ENCODE results near the gene MAP3K6. TPM values are rescaled to one million over a fixed set of nuclear protein-coding genes. Genes with fewer than 3 reads are reported as not detected.
A peak's percentile ranks its signal among the peaks of the same experiment; 100 is the strongest.

The MAP3K6 gene
- total RNA-seq, 2 experiments from 2014 or later: 8.3 to 9.5 TPM

- Mint-ChIP-seq H3K36me3 (ENCODE audit: low read depth) (peaks cover 22% of the 10 kb centered on the region), H3K4me1 (ENCODE audit: low read depth) (peaks cover 35% of the 10 kb centered on the region), H3K27ac (no peak overlapping the region), H3K4me3 (no peak overlapping the region), H3K9me3 (no peaks in the 10 kb centered on the region), H3K27me3 (no peaks in the 10 kb centered on the region)
- POLR2A ChIA-PET: interaction anchor here (0.9 to 4.3 kb wide), 2 partner anchors 11 to 35 kb away, joined by 3 to 25 read pairs; partner anchors contain the start of gene SYTL1
- no peak for ATAC-seq
- DNase-seq: no peak
- CTCF ChIA-PET: interaction anchor here (1.1 to 4.8 kb wide), 4 partner anchors 8 to 64 kb away, joined by 3 to 48 read pairs (median 36); no protein-coding TSS in a partner anchor
- intact Hi-C loops (cut with micrococcal nuclease): no loop called here
- TF ChIP-seq CTCF (IDR thresholded peaks at IDR 0.05): no peak
Observed at GRCh38 chr1:27331426-27331825, 35.3 kb downstream of the MAP3K6 start.

GRCh38 chr1:27330786-27331185 is 36.0 kb downstream of the MAP3K6 start:
- Mint-ChIP-seq H3K36me3 (ENCODE audit: low read depth) (peaks cover 21% of the 10 kb centered on the region), H3K27me3 (no peaks in the 10 kb centered on the region), H3K9me3 (no peaks in the 10 kb centered on the region), H3K4me1 (ENCODE audit: low read depth) (peaks cover 40% of the 10 kb centered on the region), H3K27ac (peak overlapping the region; percentile 16), H3K4me3 (no peak overlapping the region)
- no peak for TF ChIP-seq CTCF (IDR thresholded peaks at IDR 0.05)
- POLR2A ChIA-PET: interaction anchor here (4.3 kb wide), 1 partner anchor 12 kb away, joined by 25 read pairs; the partner anchor contains the start of gene SYTL1
- CTCF ChIA-PET: interaction anchor here (0.7 to 4.8 kb wide), 3 partner anchors 32 to 65 kb away, joined by 3 to 48 read pairs (median 3); no protein-coding TSS in a partner anchor
- intact Hi-C loops (cut with micrococcal nuclease): no loop called here
- no peak for ATAC-seq
- DNase-seq: no peak

- DNase-seq (no peak), ATAC-seq (no peak)
- H3K4me3 Mint-ChIP-seq: no peak overlapping the region
- no peak for TF ChIP-seq CTCF (IDR thresholded peaks at IDR 0.05)
- peak overlapping the region; percentile 4 for H3K27ac Mint-ChIP-seq
- H3K27me3 Mint-ChIP-seq: no peaks in the 10 kb centered on the region
- POLR2A ChIA-PET: interaction anchor here (1.5 to 2.9 kb wide), 2 partner anchors 11 to 14 kb away, joined by 4 to 13 read pairs; partner anchors contain the start of gene SYTL1
- H3K4me1 Mint-ChIP-seq (ENCODE audit: low read depth): peaks cover 62% of the 10 kb centered on the region
- peaks cover 27% of the 10 kb centered on the region for H3K36me3 Mint-ChIP-seq (ENCODE audit: low read depth)
- H3K9me3 Mint-ChIP-seq: no peaks in the 10 kb centered on the region
- CTCF ChIA-PET: interaction anchor here (0.9 to 3.6 kb wide), 8 partner anchors 8 to 68 kb away, joined by 3 to 16 read pairs (median 7); partner anchors contain the start of genes MAP3K6 and SYTL1
- intact Hi-C loops (cut with micrococcal nuclease): no loop called here
Observed at GRCh38 chr1:27327964-27328363, 38.8 kb downstream of the MAP3K6 start.

- ChIA-PET CTCF (interaction anchor here (1.8 to 3.6 kb wide), 3 partner anchors 28 to 69 kb away, joined by 9 to 16 read pairs (median 14); no protein-coding TSS in a partner anchor), POLR2A (interaction anchor here (2.0 to 2.9 kb wide), 2 partner anchors 9 to 17 kb away, joined by 8 to 13 read pairs; partner anchors contain the start of gene SYTL1)
- H3K27ac Mint-ChIP-seq: no peak overlapping the region
- DNase-seq: no peak
- no peaks in the 10 kb centered on the region for H3K27me3 Mint-ChIP-seq
- peaks cover 57% of the 10 kb centered on the region for H3K4me1 Mint-ChIP-seq (ENCODE audit: low read depth)
- intact Hi-C loops (cut with micrococcal nuclease): no loop called here
- no peak for TF ChIP-seq CTCF (IDR thresholded peaks at IDR 0.05)
- no peak for ATAC-seq
- H3K4me3 Mint-ChIP-seq: no peak overlapping the region
- H3K9me3 Mint-ChIP-seq: no peaks in the 10 kb centered on the region
- peaks cover 30% of the 10 kb centered on the region for H3K36me3 Mint-ChIP-seq (ENCODE audit: low read depth)
Observed at GRCh38 chr1:27325286-27325685, 41.5 kb downstream of the MAP3K6 start.

GRCh38 chr1:27322569-27323240 is 44.1 kb downstream of the MAP3K6 start:
- intact Hi-C loops (cut with micrococcal nuclease): no loop called here
- Mint-ChIP-seq H3K27me3 (no peaks in the 10 kb centered on the region), H3K4me1 (ENCODE audit: low read depth) (peaks cover 42% of the 10 kb centered on the region), H3K9me3 (no peaks in the 10 kb centered on the region), H3K36me3 (ENCODE audit: low read depth) (peaks cover 28% of the 10 kb centered on the region), H3K27ac (peak overlapping the region; percentile 95), H3K4me3 (peak overlapping the region; percentile 95)
- POLR2A ChIA-PET: interaction anchor here (0.7 to 1.8 kb wide), 8 partner anchors 9 to 72 kb away, joined by 3 to 5 read pairs (median 3); partner anchors contain the start of genes CD164L2, MAP3K6 and SYTL1
- CTCF ChIA-PET: interaction anchor here (0.6 to 3.2 kb wide), 15 partner anchors 10 to 347 kb away, joined by 3 to 39 read pairs (median 3); no protein-coding TSS in a partner anchor
- no peak for DNase-seq
- no peak for TF ChIP-seq CTCF (IDR thresholded peaks at IDR 0.05)
- ATAC-seq: no peak

Measured in activated CD8-positive, alpha-beta T cell treated with anti-CD3 and anti-CD28 coated beads for 36 hours (primary cell).